Vagina (tissue), 2 donors: Measurements from ENCODE around the gene DIO1.

Source experiments
- POLR2A ChIP-seq, 2 donors: fragments of 450-650 bp; IDR thresholded peaks; one replicate each; pipeline ENCODE4 v1.6.1; 2017; ENCODE audit warnings: antibody characterized with exemption in 2 of 2, mild to moderate bottlenecking in 2 of 2, moderate library complexity in 2 of 2
- POLR2AphosphoS5 ChIP-seq, 2 donors: sonication (generic); formaldehyde crosslinking; IDR thresholded peaks; one replicate each; pipeline ENCODE4 v1.9.0; 2017; ENCODE audit warnings: antibody characterized with exemption in 2 of 2, mild to moderate bottlenecking in 2 of 2, low read depth in 1 of 2; ENCODE audit not compliant: insufficient read depth in 1 of 2
- TF ChIP-seq, protein P1 (sequence below), 3 experiments: fragments of 450-650 bp in 2 of 3; fragments of 200-600 bp in 1 of 3; sonication (generic) in 1 of 3; IDR thresholded peaks; one replicate each; pipeline ENCODE4 v1.5.1; 2017 to 2019; ENCODE audit warnings: antibody characterized with exemption in 3 of 3, mild to moderate bottlenecking in 2 of 3, moderate library complexity in 2 of 3

- TF ChIP-seq, protein P1, sequence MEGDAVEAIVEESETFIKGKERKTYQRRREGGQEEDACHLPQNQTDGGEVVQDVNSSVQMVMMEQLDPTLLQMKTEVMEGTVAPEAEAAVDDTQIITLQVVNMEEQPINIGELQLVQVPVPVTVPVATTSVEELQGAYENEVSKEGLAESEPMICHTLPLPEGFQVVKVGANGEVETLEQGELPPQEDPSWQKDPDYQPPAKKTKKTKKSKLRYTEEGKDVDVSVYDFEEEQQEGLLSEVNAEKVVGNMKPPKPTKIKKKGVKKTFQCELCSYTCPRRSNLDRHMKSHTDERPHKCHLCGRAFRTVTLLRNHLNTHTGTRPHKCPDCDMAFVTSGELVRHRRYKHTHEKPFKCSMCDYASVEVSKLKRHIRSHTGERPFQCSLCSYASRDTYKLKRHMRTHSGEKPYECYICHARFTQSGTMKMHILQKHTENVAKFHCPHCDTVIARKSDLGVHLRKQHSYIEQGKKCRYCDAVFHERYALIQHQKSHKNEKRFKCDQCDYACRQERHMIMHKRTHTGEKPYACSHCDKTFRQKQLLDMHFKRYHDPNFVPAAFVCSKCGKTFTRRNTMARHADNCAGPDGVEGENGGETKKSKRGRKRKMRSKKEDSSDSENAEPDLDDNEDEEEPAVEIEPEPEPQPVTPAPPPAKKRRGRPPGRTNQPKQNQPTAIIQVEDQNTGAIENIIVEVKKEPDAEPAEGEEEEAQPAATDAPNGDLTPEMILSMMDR (IDR thresholded peaks at IDR 0.05), result no peak
- no peak for TF ChIP-seq POLR2A (IDR thresholded peaks at IDR 0.05)
- TF ChIP-seq POLR2AphosphoS5 (IDR thresholded peaks at IDR 0.05; ENCODE audit: insufficient read depth in 1 of 2, low read depth in 1 of 2), result no peak
Measured at GRCh38 chr1:53895421-53895820, 1.4 kb downstream of the DIO1 start.
